ENCODE results near the gene TMPRSS4.

- TF ChIP-seq CTCF (conservative IDR thresholded peaks at IDR 0.05; ENCODE audit: low read depth, low read length) (no peak), RCOR1 (IDR thresholded peaks at IDR 0.05; ENCODE audit: insufficient replicate concordance, low read length) (no peak), USF2 (IDR thresholded peaks at IDR 0.05; ENCODE audit: low read depth, low read length) (no peak), POLR2A (IDR thresholded peaks at IDR 0.05; ENCODE audit: low read depth, low read length) (no peak)
Observed at GRCh38 chr11:118168316-118168715, 91.4 kb downstream of the TMPRSS4 start.

All from IMR-90 (cell line).